ENCODE results near the gene COG1.

DNA sequence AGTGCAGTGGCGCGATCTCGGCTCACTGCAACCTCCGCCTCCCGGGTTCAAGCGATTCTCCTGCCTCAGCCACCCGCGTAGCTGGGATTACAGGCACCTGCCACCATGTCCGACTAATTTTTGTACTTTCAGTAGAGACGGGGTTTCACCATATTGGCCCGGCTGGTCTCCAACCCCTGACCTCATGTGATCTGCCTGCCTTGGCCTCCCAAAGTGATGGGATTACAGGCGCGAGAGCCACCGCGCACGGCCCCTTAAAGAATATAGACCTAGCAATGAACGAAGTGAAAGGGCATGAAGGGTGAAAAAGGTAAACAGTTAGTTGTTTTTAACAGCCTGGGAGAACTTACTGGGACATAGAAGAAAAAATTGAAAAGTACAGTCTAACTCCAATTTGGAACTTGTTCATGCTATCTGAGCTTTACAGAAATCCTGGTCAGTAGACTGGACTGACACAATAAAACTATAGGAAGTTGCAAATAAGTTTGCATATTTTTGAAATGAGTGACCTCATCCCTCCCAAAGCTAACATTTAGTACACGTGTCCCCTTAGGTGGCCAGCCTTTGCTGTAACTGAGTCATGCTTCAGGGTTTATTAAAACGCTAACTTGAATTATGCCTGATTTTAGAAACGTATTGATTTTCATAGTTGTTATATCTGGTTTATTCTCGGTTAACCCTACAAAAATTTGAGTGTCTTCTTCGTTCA lies 1.8 kb downstream of the COG1 start:
- TF ChIP-seq, protein P1, sequence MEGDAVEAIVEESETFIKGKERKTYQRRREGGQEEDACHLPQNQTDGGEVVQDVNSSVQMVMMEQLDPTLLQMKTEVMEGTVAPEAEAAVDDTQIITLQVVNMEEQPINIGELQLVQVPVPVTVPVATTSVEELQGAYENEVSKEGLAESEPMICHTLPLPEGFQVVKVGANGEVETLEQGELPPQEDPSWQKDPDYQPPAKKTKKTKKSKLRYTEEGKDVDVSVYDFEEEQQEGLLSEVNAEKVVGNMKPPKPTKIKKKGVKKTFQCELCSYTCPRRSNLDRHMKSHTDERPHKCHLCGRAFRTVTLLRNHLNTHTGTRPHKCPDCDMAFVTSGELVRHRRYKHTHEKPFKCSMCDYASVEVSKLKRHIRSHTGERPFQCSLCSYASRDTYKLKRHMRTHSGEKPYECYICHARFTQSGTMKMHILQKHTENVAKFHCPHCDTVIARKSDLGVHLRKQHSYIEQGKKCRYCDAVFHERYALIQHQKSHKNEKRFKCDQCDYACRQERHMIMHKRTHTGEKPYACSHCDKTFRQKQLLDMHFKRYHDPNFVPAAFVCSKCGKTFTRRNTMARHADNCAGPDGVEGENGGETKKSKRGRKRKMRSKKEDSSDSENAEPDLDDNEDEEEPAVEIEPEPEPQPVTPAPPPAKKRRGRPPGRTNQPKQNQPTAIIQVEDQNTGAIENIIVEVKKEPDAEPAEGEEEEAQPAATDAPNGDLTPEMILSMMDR (IDR thresholded peaks at IDR 0.05): no peak
- TF ChIP-seq ZFX (IDR thresholded peaks at IDR 0.05; ENCODE audit: borderline replicate concordance): no peak

Data from 22Rv1 (cell line).